ENCODE data around the gene PLCXD1.
"Not testable (repeated sequence)": the region's sequence is repeated elsewhere in the genome, so short reads cannot be mapped to it uniquely, and the experiment has no call there.

PLCXD1 gene

GRCh38 chrX:275967-276580, 5.1 kb upstream of the PLCXD1 start:
- no peak overlapping the region for H3K27ac ChIP-seq (ENCODE audit: low read depth, low read length, poor library complexity, severe bottlenecking)
- TF ChIP-seq CTCF (IDR thresholded peaks at IDR 0.05; ENCODE audit: low read length) (no peak), EZH2 (IDR thresholded peaks at IDR 0.05; ENCODE audit: borderline replicate concordance, low read length) (no peak)
- H3K9me2 ChIP-seq (ENCODE audit: low read depth, low read length) = no peaks in the 10 kb centered on the region
- H3K79me2 ChIP-seq (ENCODE audit: insufficient read depth, low read length) = no peaks in the 10 kb centered on the region
- H2AFZ ChIP-seq (ENCODE audit: low read length) = no peak overlapping the region
- H3K27me3 ChIP-seq (ENCODE audit: insufficient read depth, low read length) = peaks cover 5% of the 10 kb centered on the region; the same call in 1 of the 2 replicates
- H3K4me3 ChIP-seq (ENCODE audit: low read depth, low read length, poor library complexity, severe bottlenecking) = peak overlapping the region; percentile 54
- H3K4me2 ChIP-seq (ENCODE audit: low read length) = peak overlapping the region; percentile 65
- peaks cover 25% of the 10 kb centered on the region for H3K4me1 ChIP-seq (ENCODE audit: insufficient read depth, low read length, severe bottlenecking)
- no peaks in the 10 kb centered on the region for H3K36me3 ChIP-seq (ENCODE audit: insufficient read depth, low read length)
- H4K20me1 ChIP-seq (ENCODE audit: insufficient read depth, low read length) = no peaks in the 10 kb centered on the region
- no peaks in the 10 kb centered on the region for H3K9me3 ChIP-seq (ENCODE audit: low read length)
- peak overlapping the region; percentile 49; the same call in 1 of the 2 replicates for H3K9ac ChIP-seq (ENCODE audit: low read length)
- H3F3A ChIP-seq (ENCODE audit: insufficient read depth, low read length) = no peaks in the 10 kb centered on the region; the same call in 1 of the 2 replicates

GRCh38 chrX:276581-277201, 4.5 kb upstream of the PLCXD1 start:
- peaks cover 25% of the 10 kb centered on the region for H3K4me1 ChIP-seq (ENCODE audit: insufficient read depth, low read length, severe bottlenecking)
- H4K20me1 ChIP-seq (ENCODE audit: insufficient read depth, low read length) = no peaks in the 10 kb centered on the region
- no peak overlapping the region for H3K27ac ChIP-seq (ENCODE audit: low read depth, low read length, poor library complexity, severe bottlenecking)
- no peaks in the 10 kb centered on the region; the same call in 1 of the 2 replicates for H3F3A ChIP-seq (ENCODE audit: insufficient read depth, low read length)
- H3K4me2 ChIP-seq (ENCODE audit: low read length) = peak overlapping the region; percentile 65
- peak overlapping the region; percentile 54 for H3K4me3 ChIP-seq (ENCODE audit: low read depth, low read length, poor library complexity, severe bottlenecking)
- no peaks in the 10 kb centered on the region for H3K36me3 ChIP-seq (ENCODE audit: insufficient read depth, low read length)
- H3K27me3 ChIP-seq (ENCODE audit: insufficient read depth, low read length) = peaks cover 5% of the 10 kb centered on the region; the same call in 1 of the 2 replicates
- H2AFZ ChIP-seq (ENCODE audit: low read length) = no peak overlapping the region
- no peaks in the 10 kb centered on the region for H3K9me2 ChIP-seq (ENCODE audit: low read depth, low read length)
- no peaks in the 10 kb centered on the region for H3K9me3 ChIP-seq (ENCODE audit: low read length)
- no peaks in the 10 kb centered on the region for H3K79me2 ChIP-seq (ENCODE audit: insufficient read depth, low read length)
- no peak for TF ChIP-seq CTCF (IDR thresholded peaks at IDR 0.05; ENCODE audit: low read length)
- TF ChIP-seq EZH2 (IDR thresholded peaks at IDR 0.05; ENCODE audit: borderline replicate concordance, low read length) = no peak
- H3K9ac ChIP-seq (ENCODE audit: low read length) = peak overlapping the region; percentile 49; the same call in 1 of the 2 replicates

- Histone ChIP-seq H3K4me1 (ENCODE audit: insufficient read depth, low read length, severe bottlenecking) (peaks cover 37% of the 10 kb centered on the region), H3K36me3 (ENCODE audit: insufficient read depth, low read length) (peaks cover 10% of the 10 kb centered on the region; the same call in 1 of the 2 replicates), H3K27ac (ENCODE audit: low read depth, low read length, poor library complexity, severe bottlenecking) (peak overlapping the region; percentile 52)
- H3K79me2 ChIP-seq (ENCODE audit: insufficient read depth, low read length); H3K4me2 ChIP-seq (ENCODE audit: low read length); H3K9me3 ChIP-seq (ENCODE audit: low read length); H3F3A ChIP-seq (ENCODE audit: insufficient read depth, low read length); H2AFZ ChIP-seq (ENCODE audit: low read length); H4K20me1 ChIP-seq (ENCODE audit: insufficient read depth, low read length); H3K9ac ChIP-seq (ENCODE audit: low read length); H3K4me3 ChIP-seq (ENCODE audit: low read depth, low read length, poor library complexity, severe bottlenecking); H3K9me2 ChIP-seq (ENCODE audit: low read depth, low read length); H3K27me3 ChIP-seq (ENCODE audit: insufficient read depth, low read length): not testable (repeated sequence)
Observed at GRCh38 chrX:279757-280604, 1.2 kb upstream of the PLCXD1 start.

GRCh38 chrX:280722-281121, 459 bp upstream of the PLCXD1 start:
- H3K27me3 ChIP-seq (ENCODE audit: insufficient read depth, low read length); H3K9ac ChIP-seq (ENCODE audit: low read length); H3K9me2 ChIP-seq (ENCODE audit: low read depth, low read length); H3K4me2 ChIP-seq (ENCODE audit: low read length); H3K27ac ChIP-seq (ENCODE audit: low read depth, low read length, poor library complexity, severe bottlenecking); H2AFZ ChIP-seq (ENCODE audit: low read length); H3K4me3 ChIP-seq (ENCODE audit: low read depth, low read length, poor library complexity, severe bottlenecking); H3K79me2 ChIP-seq (ENCODE audit: insufficient read depth, low read length); H4K20me1 ChIP-seq (ENCODE audit: insufficient read depth, low read length); H3K9me3 ChIP-seq (ENCODE audit: low read length); H3F3A ChIP-seq (ENCODE audit: insufficient read depth, low read length): not testable (repeated sequence)
- H3K36me3 ChIP-seq (ENCODE audit: insufficient read depth, low read length) = peaks cover 18% of the 10 kb centered on the region; the same call in 1 of the 2 replicates
- H3K4me1 ChIP-seq (ENCODE audit: insufficient read depth, low read length, severe bottlenecking) = peaks cover 36% of the 10 kb centered on the region

- Histone ChIP-seq H3K4me3 (ENCODE audit: low read depth, low read length, poor library complexity, severe bottlenecking) (peak overlapping the region; percentile 55), H3K4me1 (ENCODE audit: insufficient read depth, low read length, severe bottlenecking) (peaks cover 34% of the 10 kb centered on the region), H3K36me3 (ENCODE audit: insufficient read depth, low read length) (peaks cover 30% of the 10 kb centered on the region), H3K4me2 (ENCODE audit: low read length) (peak overlapping the region; percentile 36), H3K9ac (ENCODE audit: low read length) (peak overlapping the region; percentile 36; the same call in 1 of the 2 replicates), H3K27ac (ENCODE audit: low read depth, low read length, poor library complexity, severe bottlenecking) (peak overlapping the region; percentile 87)
- H3K9me2 ChIP-seq (ENCODE audit: low read depth, low read length); H3K9me3 ChIP-seq (ENCODE audit: low read length); H3K27me3 ChIP-seq (ENCODE audit: insufficient read depth, low read length); H4K20me1 ChIP-seq (ENCODE audit: insufficient read depth, low read length); H3F3A ChIP-seq (ENCODE audit: insufficient read depth, low read length); H2AFZ ChIP-seq (ENCODE audit: low read length); H3K79me2 ChIP-seq (ENCODE audit: insufficient read depth, low read length): not testable (repeated sequence)
Observed at GRCh38 chrX:282000-282681, 960 bp downstream of the PLCXD1 start.
